ENCODE measurements around the gene SERF2. TPM values are rescaled to one million over a fixed set of nuclear protein-coding genes. Genes with fewer than 3 reads are reported as not detected.
"Not testable (repeated sequence)": the region's sequence is repeated elsewhere in the genome, so short reads cannot be mapped to it uniquely, and the experiment has no call there.

Gene SERF2
- total RNA-seq, 1 experiment from 2014 or later, result 823 TPM

DNA sequence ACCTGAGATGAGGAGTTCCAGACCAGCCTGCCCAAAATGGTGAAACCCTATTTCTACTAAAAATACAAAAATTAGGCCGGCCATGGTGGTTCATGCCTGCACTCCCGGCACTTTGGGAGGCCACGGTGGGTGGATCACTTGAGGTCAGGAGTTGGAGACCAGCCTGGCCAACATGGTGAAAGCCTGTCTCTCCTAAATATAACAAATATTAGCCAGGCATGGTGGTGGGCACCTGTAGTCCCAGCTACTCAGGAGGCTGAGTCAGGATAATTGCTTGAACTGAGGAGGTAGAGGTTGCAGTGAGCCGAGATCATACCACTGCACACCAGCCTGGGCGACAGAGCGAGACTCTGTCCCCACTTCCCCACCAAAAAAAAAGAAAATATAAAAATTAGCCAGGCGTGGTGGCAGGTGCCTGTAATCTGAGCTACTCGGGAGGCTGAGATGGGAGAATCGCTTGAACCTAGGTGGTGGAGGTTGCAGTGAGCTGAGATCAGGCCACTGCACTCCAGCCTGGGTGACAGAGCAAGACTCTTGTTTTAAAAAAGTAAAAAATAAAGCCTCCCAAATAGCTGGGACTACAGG lies 38.7 kb downstream of the SERF2 start:
- BruUV-seq (replicated peaks); H3K4me3 ChIP-seq (ENCODE audit: low read depth, low read length); H3K4me1 ChIP-seq; DNase-seq; H3K9me3 Mint-ChIP-seq (ENCODE audit: unreplicated experiment); POLR2A ChIA-PET; CTCF ChIA-PET; H3K4me3 Mint-ChIP-seq (ENCODE audit: unreplicated experiment); H3K9me3 ChIP-seq; intact Hi-C loops (cut with micrococcal nuclease; ENCODE audit: unreplicated experiment); H3K27me3 ChIP-seq (replicated peaks; ENCODE audit: control insufficient read depth, insufficient read depth, low read length); H3K27ac Mint-ChIP-seq (ENCODE audit: unreplicated experiment); H3K27me3 Mint-ChIP-seq (ENCODE audit: insufficient read depth, unreplicated experiment); H3K36me3 ChIP-seq (ENCODE audit: control insufficient read depth, insufficient read depth, low read length): not testable (repeated sequence)
- Mint-ChIP-seq H3K36me3 (ENCODE audit: insufficient read depth, unreplicated experiment) (peaks cover 45% of the 10 kb centered on the region), H3K4me1 (ENCODE audit: low read depth, unreplicated experiment) (peaks cover 11% of the 10 kb centered on the region)

DNA sequence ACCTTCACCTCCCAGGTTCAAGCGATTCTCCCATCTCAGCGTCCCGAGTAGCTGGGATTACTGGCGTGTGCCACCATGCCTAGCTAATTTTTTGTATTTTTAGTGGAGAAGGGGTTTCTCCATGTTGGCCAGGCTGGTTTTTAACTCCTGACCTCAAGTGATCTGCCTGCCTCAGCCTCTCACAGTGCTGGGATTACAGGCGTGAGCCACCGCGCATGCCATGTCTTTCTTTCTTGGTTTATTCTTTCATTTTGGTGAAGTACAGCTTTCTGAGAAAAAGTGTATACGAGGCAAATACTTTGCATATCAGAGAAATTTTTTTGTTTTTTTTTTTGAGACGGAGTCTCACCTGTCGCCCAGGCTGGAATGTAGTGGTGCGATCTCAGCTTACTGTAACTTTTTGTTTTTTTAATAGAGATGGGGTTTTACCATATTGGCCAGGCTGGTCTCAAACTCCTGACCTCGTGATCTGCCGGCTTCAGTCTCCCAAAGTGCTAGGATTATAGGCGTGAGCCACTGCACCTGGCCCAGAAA lies 39.5 kb downstream of the SERF2 start:
- H3K27me3 ChIP-seq (replicated peaks; ENCODE audit: control insufficient read depth, insufficient read depth, low read length); H3K27me3 Mint-ChIP-seq (ENCODE audit: insufficient read depth, unreplicated experiment); CTCF ChIA-PET; H3K4me3 Mint-ChIP-seq (ENCODE audit: unreplicated experiment); H3K9me3 ChIP-seq; H3K4me3 ChIP-seq (ENCODE audit: low read depth, low read length); H3K27ac Mint-ChIP-seq (ENCODE audit: unreplicated experiment); intact Hi-C loops (cut with micrococcal nuclease; ENCODE audit: unreplicated experiment); H3K36me3 ChIP-seq (ENCODE audit: control insufficient read depth, insufficient read depth, low read length); POLR2A ChIA-PET; H3K9me3 Mint-ChIP-seq (ENCODE audit: unreplicated experiment); BruUV-seq (replicated peaks); DNase-seq; H3K4me1 ChIP-seq: not testable (repeated sequence)
- Mint-ChIP-seq H3K4me1 (ENCODE audit: low read depth, unreplicated experiment) (peaks cover 11% of the 10 kb centered on the region), H3K36me3 (ENCODE audit: insufficient read depth, unreplicated experiment) (peaks cover 53% of the 10 kb centered on the region)

DNA sequence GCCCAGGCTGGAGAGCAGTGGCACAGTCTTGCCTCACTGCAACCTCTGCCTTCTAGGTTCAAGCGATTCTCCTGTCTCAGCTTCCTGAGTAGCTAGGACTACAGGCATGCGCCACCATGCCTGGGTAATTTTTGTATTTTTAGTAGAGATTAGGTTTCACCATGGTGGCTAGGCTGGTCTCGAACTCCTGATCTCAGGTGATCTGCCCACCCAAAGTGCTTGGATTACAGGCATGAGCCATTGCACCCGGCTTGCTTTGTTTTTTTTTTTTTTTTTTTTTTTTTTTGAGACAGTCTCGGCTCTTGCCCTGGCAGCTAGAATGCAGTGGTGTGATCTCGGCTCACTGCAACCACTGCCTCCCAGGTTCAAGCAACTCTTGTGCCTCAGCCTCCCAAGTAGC lies 40.4 kb downstream of the SERF2 start:
- H3K4me3 Mint-ChIP-seq (ENCODE audit: unreplicated experiment); H3K4me3 ChIP-seq (ENCODE audit: low read depth, low read length); H3K27me3 Mint-ChIP-seq (ENCODE audit: insufficient read depth, unreplicated experiment); DNase-seq; intact Hi-C loops (cut with micrococcal nuclease; ENCODE audit: unreplicated experiment); H3K9me3 ChIP-seq; H3K27me3 ChIP-seq (replicated peaks; ENCODE audit: control insufficient read depth, insufficient read depth, low read length); BruUV-seq (replicated peaks); POLR2A ChIA-PET; H3K27ac Mint-ChIP-seq (ENCODE audit: unreplicated experiment); H3K4me1 ChIP-seq; H3K9me3 Mint-ChIP-seq (ENCODE audit: unreplicated experiment); H3K36me3 ChIP-seq (ENCODE audit: control insufficient read depth, insufficient read depth, low read length): not testable (repeated sequence)
- peaks cover 11% of the 10 kb centered on the region for H3K4me1 Mint-ChIP-seq (ENCODE audit: low read depth, unreplicated experiment)
- CTCF ChIA-PET, result interaction anchor here (0.6 kb wide), 1 partner anchor 17 kb away, joined by 3 read pairs; no protein-coding TSS in a partner anchor
- peaks cover 54% of the 10 kb centered on the region for H3K36me3 Mint-ChIP-seq (ENCODE audit: insufficient read depth, unreplicated experiment)

DNA sequence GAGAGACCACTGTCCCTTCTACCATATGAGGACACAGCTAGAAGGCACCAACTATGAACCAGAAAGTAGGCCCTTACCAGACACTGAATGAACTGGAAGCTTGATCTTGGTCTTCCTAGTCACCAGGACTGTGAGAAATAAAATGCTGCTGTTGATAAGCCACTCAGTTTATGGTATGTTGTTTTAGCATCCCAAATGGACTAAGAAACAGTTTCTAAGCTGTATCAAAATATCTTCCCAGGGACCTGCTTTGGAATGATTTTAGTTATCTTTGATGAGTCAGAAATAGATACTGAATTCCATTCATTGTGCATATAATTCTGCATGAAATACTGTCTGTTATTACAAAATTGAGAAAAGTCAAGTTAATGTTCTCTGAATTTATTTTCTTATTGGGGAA lies 53.3 kb downstream of the SERF2 start:
- Mint-ChIP-seq H3K4me1 (ENCODE audit: low read depth, unreplicated experiment) (no peaks in the 10 kb centered on the region), H3K36me3 (ENCODE audit: insufficient read depth, unreplicated experiment) (peaks cover 47% of the 10 kb centered on the region), H3K27ac (ENCODE audit: unreplicated experiment) (no peak overlapping the region), H3K4me3 (ENCODE audit: unreplicated experiment) (no peak overlapping the region), H3K9me3 (ENCODE audit: unreplicated experiment) (no peaks in the 10 kb centered on the region), H3K27me3 (ENCODE audit: insufficient read depth, unreplicated experiment) (no peaks in the 10 kb centered on the region)
- BruUV-seq (replicated peaks), result no TSS peak
- H3K4me1 ChIP-seq, result no peaks in the 10 kb centered on the region
- no peaks in the 10 kb centered on the region for H3K27me3 ChIP-seq (replicated peaks; ENCODE audit: control insufficient read depth, insufficient read depth, low read length)
- ChIA-PET POLR2A (no interaction called here), CTCF (no interaction called here)
- no peaks in the 10 kb centered on the region for H3K9me3 ChIP-seq
- DNase-seq, result no peak
- H3K4me3 ChIP-seq (ENCODE audit: low read depth, low read length), result no peak overlapping the region
- TF ChIP-seq, protein P1, sequence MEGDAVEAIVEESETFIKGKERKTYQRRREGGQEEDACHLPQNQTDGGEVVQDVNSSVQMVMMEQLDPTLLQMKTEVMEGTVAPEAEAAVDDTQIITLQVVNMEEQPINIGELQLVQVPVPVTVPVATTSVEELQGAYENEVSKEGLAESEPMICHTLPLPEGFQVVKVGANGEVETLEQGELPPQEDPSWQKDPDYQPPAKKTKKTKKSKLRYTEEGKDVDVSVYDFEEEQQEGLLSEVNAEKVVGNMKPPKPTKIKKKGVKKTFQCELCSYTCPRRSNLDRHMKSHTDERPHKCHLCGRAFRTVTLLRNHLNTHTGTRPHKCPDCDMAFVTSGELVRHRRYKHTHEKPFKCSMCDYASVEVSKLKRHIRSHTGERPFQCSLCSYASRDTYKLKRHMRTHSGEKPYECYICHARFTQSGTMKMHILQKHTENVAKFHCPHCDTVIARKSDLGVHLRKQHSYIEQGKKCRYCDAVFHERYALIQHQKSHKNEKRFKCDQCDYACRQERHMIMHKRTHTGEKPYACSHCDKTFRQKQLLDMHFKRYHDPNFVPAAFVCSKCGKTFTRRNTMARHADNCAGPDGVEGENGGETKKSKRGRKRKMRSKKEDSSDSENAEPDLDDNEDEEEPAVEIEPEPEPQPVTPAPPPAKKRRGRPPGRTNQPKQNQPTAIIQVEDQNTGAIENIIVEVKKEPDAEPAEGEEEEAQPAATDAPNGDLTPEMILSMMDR (IDR thresholded peaks at IDR 0.05; ENCODE audit: insufficient read depth in 1 of 2, low read depth in 1 of 2, low read length in 1 of 2, severe bottlenecking in 1 of 2, unreplicated experiment in 1 of 2), result no peak
- H3K36me3 ChIP-seq (ENCODE audit: control insufficient read depth, insufficient read depth, low read length), result no peaks in the 10 kb centered on the region
- intact Hi-C loops (cut with micrococcal nuclease; ENCODE audit: unreplicated experiment), result no loop called here

Small RNAs within 50 kb of the gene (microRNA-seq; reads per million reads assigned to microRNA genes)
- gene MIR1282, result not detected

Other genes starting within 250 kb of the SERF2 start
- gene PPIP5K1, start 202.1 kb upstream of the SERF2 start, total RNA-seq (2022), result 36.3 and 38.9 TPM in 2 replicates
- 0.93 and 1.6 TPM in 2 replicates for gene CKMT1B, start 198.3 kb upstream of the SERF2 start, total RNA-seq (2022)
- 0.07 TPM in 1 of 2 replicates, not detected in the other for gene STRC, start 173.5 kb upstream of the SERF2 start, total RNA-seq (2022)
- 1.4 and 2.4 TPM in 2 replicates for gene CATSPER2, start 143.5 kb upstream of the SERF2 start, total RNA-seq (2022)
- 1.5 and 3.0 TPM in 2 replicates for gene CKMT1A, start 98.5 kb upstream of the SERF2 start, total RNA-seq (2022)
- 545 and 548 TPM in 2 replicates for gene PDIA3, start 45.9 kb upstream of the SERF2 start, total RNA-seq (2022)
- gene ELL3, start 15.4 kb upstream of the SERF2 start, total RNA-seq (2022), result 0.18 TPM in 1 of 2 replicates, not detected in the other
- 0.21 and 0.23 TPM in 2 replicates for gene SERINC4, start 7.9 kb downstream of the SERF2 start, total RNA-seq (2022)
- gene HYPK, start 8.3 kb downstream of the SERF2 start, total RNA-seq (2022), result 17.9 and 20.4 TPM in 2 replicates
- 37.1 and 37.4 TPM in 2 replicates for gene MFAP1, start 32.4 kb downstream of the SERF2 start, total RNA-seq (2022)
- 25.3 and 26.9 TPM in 2 replicates for gene WDR76, start 34.7 kb downstream of the SERF2 start, total RNA-seq (2022)